ENCODE results near the gene ZSWIM9. TPM values are rescaled to one million over a fixed set of nuclear protein-coding genes. Genes with fewer than 3 reads are reported as not detected.
A peak's percentile ranks its signal among the peaks of the same experiment; 100 is the strongest.
"Not testable (repeated sequence)": the region's sequence is repeated elsewhere in the genome, so short reads cannot be mapped to it uniquely, and the experiment has no call there.

ZSWIM9 gene
- total RNA-seq, 2 donors from 2014 or later = 9.0 to 10.2 TPM

- ATAC-seq = no peak
- Mint-ChIP-seq H3K27ac (peak overlapping the region in 1 of 2 donors; percentile 82), H3K36me3 (peaks cover 34 to 56% of the 10 kb centered on the region in 2 donors), H3K9me3 (no peaks in the 10 kb centered on the region)
- DNase-seq (ENCODE audit: low spot score in 2 of 2) = no peak
Observed at GRCh38 chr19:48237057-48237456, 66.6 kb downstream of the ZSWIM9 start.

- Mint-ChIP-seq H3K27ac (peak overlapping the region; percentile 51 to 65), H3K9me3 (no peaks in the 10 kb centered on the region), H3K36me3 (peaks cover 28 to 58% of the 10 kb centered on the region in 2 donors)
- ATAC-seq = peak; percentile 71 to 81
- no peak for DNase-seq (ENCODE audit: low spot score in 2 of 2)
Observed at GRCh38 chr19:48239120-48239519, 68.6 kb downstream of the ZSWIM9 start.

- DNase-seq (ENCODE audit: low spot score in 2 of 2) = no peak
- Mint-ChIP-seq H3K9me3 (no peaks in the 10 kb centered on the region), H3K27ac (peak overlapping the region; percentile 51 to 65), H3K36me3 (peaks cover 22 to 55% of the 10 kb centered on the region in 2 donors)
- ATAC-seq = no peak
Observed at GRCh38 chr19:48239582-48240141, 69.2 kb downstream of the ZSWIM9 start.

GRCh38 chr19:48241771-48242170 is 71.3 kb downstream of the ZSWIM9 start:
- not testable (repeated sequence) for DNase-seq (ENCODE audit: low spot score in 2 of 2); H3K9me3 Mint-ChIP-seq
- peak overlapping the region; percentile 22 to 72 for H3K27ac Mint-ChIP-seq
- peak in 1 of 2 donors; percentile 12 for ATAC-seq
- peaks cover 21 to 53% of the 10 kb centered on the region in 2 donors for H3K36me3 Mint-ChIP-seq

- DNase-seq (ENCODE audit: low spot score in 2 of 2) (peak in 1 of 2 donors; percentile 33), ATAC-seq (peak; percentile 91 to 92)
- peaks cover 29 to 57% of the 10 kb centered on the region in 2 donors for H3K36me3 Mint-ChIP-seq
- H3K9me3 Mint-ChIP-seq = no peaks in the 10 kb centered on the region
- peak overlapping the region; percentile 0 to 77 for H3K27ac Mint-ChIP-seq
Observed at GRCh38 chr19:48244281-48244680, 73.8 kb downstream of the ZSWIM9 start.

GRCh38 chr19:48246101-48246500 is 75.6 kb downstream of the ZSWIM9 start:
- ATAC-seq = no peak
- no peak overlapping the region for H3K27ac Mint-ChIP-seq
- no peaks in the 10 kb centered on the region for H3K9me3 Mint-ChIP-seq
- DNase-seq (ENCODE audit: low spot score in 2 of 2) = no peak
- peaks cover 14 to 39% of the 10 kb centered on the region in 2 donors for H3K36me3 Mint-ChIP-seq

- Mint-ChIP-seq H3K9me3 (no peaks in the 10 kb centered on the region), H3K27ac (no peak overlapping the region), H3K36me3 (peaks cover 14 to 29% of the 10 kb centered on the region in 2 donors)
- ATAC-seq (no peak), DNase-seq (ENCODE audit: low spot score in 2 of 2) (no peak)
Observed at GRCh38 chr19:48247212-48247611, 76.7 kb downstream of the ZSWIM9 start.

Other genes starting within 250 kb of the ZSWIM9 start
- not detected for gene BSPH1, start 178.5 kb upstream of the ZSWIM9 start, total RNA-seq
- gene ELSPBP1, start 176.0 kb upstream of the ZSWIM9 start, total RNA-seq = not detected
- gene CABP5, start 126.6 kb upstream of the ZSWIM9 start, total RNA-seq = not detected
- gene PLA2G4C, start 59.9 kb upstream of the ZSWIM9 start, total RNA-seq = 10 to 100 TPM; 16.7 to 35.2 TPM
- gene LIG1, start 336 bp upstream of the ZSWIM9 start, total RNA-seq = 100 to 1,000 TPM; 180 to 231 TPM
- 100 to 1,000 TPM in 1 of 2 donors, 10 to 100 TPM in 1; 99.5 to 147 TPM for gene CARD8, start 85.2 kb downstream of the ZSWIM9 start, total RNA-seq
- gene ZNF114, start 99.4 kb downstream of the ZSWIM9 start, total RNA-seq = under 1 TPM in 1 of 2 donors, not detected in 1; 0.31 TPM
- 100 to 1,000 TPM in 1 of 2 donors, 10 to 100 TPM in 1; 55.4 to 211 TPM for gene EMP3, start 154.9 kb downstream of the ZSWIM9 start, total RNA-seq
- gene TMEM143, start 193.3 kb downstream of the ZSWIM9 start, total RNA-seq = 10 to 100 TPM; 24.1 to 48.1 TPM
- gene SYNGR4, start 193.7 kb downstream of the ZSWIM9 start, total RNA-seq = under 1 TPM in 1 of 2 donors, not detected in 1; 0.41 TPM
- 100 to 1,000 TPM in 1 of 2 donors, 10 to 100 TPM in 1; 91.1 to 108 TPM for gene KDELR1, start 220.9 kb downstream of the ZSWIM9 start, total RNA-seq
- under 1 TPM; 0.23 to 0.45 TPM for gene GRIN2D, start 223.0 kb downstream of the ZSWIM9 start, total RNA-seq

Measured in activated naive CD4-positive, alpha-beta T cell treated with anti-CD3 and anti-CD28 coated beads, Interleukin-2, amount 50 U/mL, for 72 hours (primary cell).